Suprapubic skin (tissue), 4 donors: ENCODE measurements around the gene GNB1L. TPM values are rescaled to one million over a fixed set of nuclear protein-coding genes. Genes with fewer than 3 reads are reported as not detected.
A peak's percentile ranks its signal among the peaks of the same experiment; 100 is the strongest.

Experiments
- DNase-seq, 2 donors: peaks; one replicate each; pipeline ENCODE4 v3.0.0-alpha.2; 2019; ENCODE audit warnings: low spot score in 2 of 2
- H3K27ac ChIP-seq: fragments of 200-600 bp; sonication (generic); one replicate; pipeline ENCODE4 v1.5.1; 2019
- H3K27me3 ChIP-seq: fragments of 200-600 bp; sonication (generic); one replicate; pipeline ENCODE4 v1.5.1; 2019
- H3K36me3 ChIP-seq: fragments of 200-600 bp; sonication (generic); one replicate; pipeline ENCODE4 v1.5.1; 2019
- H3K4me1 ChIP-seq: fragments of 200-600 bp; sonication (generic); one replicate; pipeline ENCODE4 v1.5.1; 2019
- H3K4me3 ChIP-seq: fragments of 200-600 bp; sonication (generic); one replicate; pipeline ENCODE4 v1.5.1; 2019; ENCODE audit warnings: mild to moderate bottlenecking
- H3K9me3 ChIP-seq: fragments of 200-600 bp; sonication (generic); one replicate; pipeline ENCODE4 v1.5.1; 2019
- EP300 ChIP-seq: sonication (generic); formaldehyde crosslinking; IDR thresholded peaks from one replicate; pipeline ENCODE4 v1.6.1; 2017; ENCODE audit warnings: antibody characterized with exemption
- POLR2A ChIP-seq, 2 donors: fragments of 450-650 bp; IDR thresholded peaks; one replicate each; pipeline ENCODE4 v1.6.1; 2017; ENCODE audit warnings: antibody characterized with exemption in 2 of 2, mild to moderate bottlenecking in 2 of 2, moderate library complexity in 2 of 2
- POLR2AphosphoS5 ChIP-seq, 3 donors: sonication (generic); formaldehyde crosslinking; IDR thresholded peaks; one replicate each; pipeline ENCODE4 v1.6.1; 2017; ENCODE audit warnings: antibody characterized with exemption in 3 of 3
- whole genome bisulfite sequencing: methylation state at CpG from one replicate; pipeline ENCODE4 v1.1.5; 2018; 5-methylcytosine and 5-hydroxymethylcytosine counted together
- total RNA-seq, 4 donors: library from RNA; depleted of rRNA; stranded (reverse); fragments of >200 nt; gene quantifications; one replicate each; pipeline ENCODE4 v1.1.0, GENCODE V29; 2016
- TF ChIP-seq, protein P1 (sequence below), 2 donors: fragments of 200-600 bp in 1 of 2; fragments of 450-650 bp in 1 of 2; sonication (generic) in 1 of 2; IDR thresholded peaks; one replicate each; pipeline ENCODE4 v1.5.1; 2016 to 2019; ENCODE audit warnings: antibody characterized with exemption in 2 of 2, mild to moderate bottlenecking in 1 of 2, moderate library complexity in 1 of 2

Gene GNB1L
- total RNA-seq, 4 donors from 2014 or later = 6.3 to 14.6 (median 10.9) TPM

DNA sequence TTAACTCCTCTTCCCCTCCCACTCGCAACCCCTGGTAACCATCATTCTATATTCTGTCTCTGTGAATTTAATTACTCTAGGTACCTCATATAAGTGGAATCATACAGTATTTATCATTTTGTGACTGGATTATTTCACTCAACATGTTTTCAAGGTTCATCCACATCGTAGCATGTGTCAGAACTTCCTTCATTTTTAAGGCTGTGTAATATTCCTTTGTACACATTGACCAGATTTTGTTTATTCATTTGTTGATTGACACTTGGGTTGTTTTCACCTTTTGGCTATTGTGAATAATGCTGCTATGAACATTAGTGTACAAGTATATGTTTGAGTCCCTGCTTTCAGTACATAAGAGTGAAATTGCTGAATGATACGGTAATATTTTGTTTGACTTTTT lies 2.7 kb upstream of the GNB1L start:
- H3K27ac ChIP-seq = no peak overlapping the region
- H3K36me3 ChIP-seq = no peaks in the 10 kb centered on the region
- WGBS = 93% methylated on average over 3 of the region's 3 CpGs
- H3K4me1 ChIP-seq = peaks cover 36% of the 10 kb centered on the region
- TF ChIP-seq POLR2A (IDR thresholded peaks at IDR 0.05) (no peak), POLR2AphosphoS5 (IDR thresholded peaks at IDR 0.05) (no peak), EP300 (no peak)
- TF ChIP-seq, protein P1, sequence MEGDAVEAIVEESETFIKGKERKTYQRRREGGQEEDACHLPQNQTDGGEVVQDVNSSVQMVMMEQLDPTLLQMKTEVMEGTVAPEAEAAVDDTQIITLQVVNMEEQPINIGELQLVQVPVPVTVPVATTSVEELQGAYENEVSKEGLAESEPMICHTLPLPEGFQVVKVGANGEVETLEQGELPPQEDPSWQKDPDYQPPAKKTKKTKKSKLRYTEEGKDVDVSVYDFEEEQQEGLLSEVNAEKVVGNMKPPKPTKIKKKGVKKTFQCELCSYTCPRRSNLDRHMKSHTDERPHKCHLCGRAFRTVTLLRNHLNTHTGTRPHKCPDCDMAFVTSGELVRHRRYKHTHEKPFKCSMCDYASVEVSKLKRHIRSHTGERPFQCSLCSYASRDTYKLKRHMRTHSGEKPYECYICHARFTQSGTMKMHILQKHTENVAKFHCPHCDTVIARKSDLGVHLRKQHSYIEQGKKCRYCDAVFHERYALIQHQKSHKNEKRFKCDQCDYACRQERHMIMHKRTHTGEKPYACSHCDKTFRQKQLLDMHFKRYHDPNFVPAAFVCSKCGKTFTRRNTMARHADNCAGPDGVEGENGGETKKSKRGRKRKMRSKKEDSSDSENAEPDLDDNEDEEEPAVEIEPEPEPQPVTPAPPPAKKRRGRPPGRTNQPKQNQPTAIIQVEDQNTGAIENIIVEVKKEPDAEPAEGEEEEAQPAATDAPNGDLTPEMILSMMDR (IDR thresholded peaks at IDR 0.05) = no peak
- no peak for DNase-seq
- no peaks in the 10 kb centered on the region for H3K27me3 ChIP-seq
- H3K4me3 ChIP-seq = no peak overlapping the region
- no peaks in the 10 kb centered on the region for H3K9me3 ChIP-seq

DNA sequence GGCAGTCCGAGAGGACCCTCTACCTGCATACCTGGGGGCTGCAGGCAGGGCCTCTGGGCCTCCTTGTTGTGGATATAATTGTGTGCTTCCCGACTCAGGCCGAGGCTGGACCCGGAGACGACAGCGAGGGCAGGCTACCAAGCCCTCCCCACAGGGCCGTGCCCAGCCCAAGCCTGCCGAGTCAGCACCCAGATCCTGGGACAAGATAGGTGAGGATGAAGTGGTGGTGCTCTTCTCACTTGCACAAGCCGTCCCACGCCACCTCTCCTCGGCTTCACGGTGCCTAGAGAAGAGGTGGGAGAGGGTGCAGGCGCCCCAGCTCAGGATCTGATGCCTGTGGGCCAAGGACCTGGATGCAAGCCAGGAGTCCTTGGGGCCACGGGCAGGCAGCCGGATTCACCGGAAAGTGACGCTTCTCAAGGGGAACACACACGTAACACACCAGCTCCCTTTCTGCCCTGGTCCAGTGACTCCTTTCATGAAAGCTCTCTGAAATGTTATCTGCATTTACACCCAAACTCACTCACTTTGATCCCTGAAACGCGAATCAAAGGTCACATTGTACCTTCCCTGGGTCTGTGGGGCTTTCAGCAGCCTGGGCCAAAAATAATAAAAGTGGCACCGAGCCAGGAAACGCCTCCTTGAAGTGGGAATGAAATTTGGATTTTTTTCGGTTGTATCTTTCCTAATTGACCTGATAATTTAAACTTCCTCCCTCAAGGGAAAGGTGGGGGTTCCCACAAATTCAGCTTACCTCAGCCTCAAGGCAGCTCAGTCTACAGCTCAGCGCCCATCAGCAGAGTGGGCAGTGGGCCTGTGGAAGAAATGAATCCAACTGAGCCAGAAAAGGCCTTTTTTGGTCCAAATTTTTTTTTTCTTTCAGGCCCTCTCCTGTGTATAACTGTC lies 1.1 kb upstream of the GNB1L start:
- TF ChIP-seq, protein P1 (IDR thresholded peaks at IDR 0.05) = no peak
- no peak for TF ChIP-seq POLR2AphosphoS5 (IDR thresholded peaks at IDR 0.05)
- TF ChIP-seq EP300 = no peak
- no peak for TF ChIP-seq POLR2A (IDR thresholded peaks at IDR 0.05)

DNA sequence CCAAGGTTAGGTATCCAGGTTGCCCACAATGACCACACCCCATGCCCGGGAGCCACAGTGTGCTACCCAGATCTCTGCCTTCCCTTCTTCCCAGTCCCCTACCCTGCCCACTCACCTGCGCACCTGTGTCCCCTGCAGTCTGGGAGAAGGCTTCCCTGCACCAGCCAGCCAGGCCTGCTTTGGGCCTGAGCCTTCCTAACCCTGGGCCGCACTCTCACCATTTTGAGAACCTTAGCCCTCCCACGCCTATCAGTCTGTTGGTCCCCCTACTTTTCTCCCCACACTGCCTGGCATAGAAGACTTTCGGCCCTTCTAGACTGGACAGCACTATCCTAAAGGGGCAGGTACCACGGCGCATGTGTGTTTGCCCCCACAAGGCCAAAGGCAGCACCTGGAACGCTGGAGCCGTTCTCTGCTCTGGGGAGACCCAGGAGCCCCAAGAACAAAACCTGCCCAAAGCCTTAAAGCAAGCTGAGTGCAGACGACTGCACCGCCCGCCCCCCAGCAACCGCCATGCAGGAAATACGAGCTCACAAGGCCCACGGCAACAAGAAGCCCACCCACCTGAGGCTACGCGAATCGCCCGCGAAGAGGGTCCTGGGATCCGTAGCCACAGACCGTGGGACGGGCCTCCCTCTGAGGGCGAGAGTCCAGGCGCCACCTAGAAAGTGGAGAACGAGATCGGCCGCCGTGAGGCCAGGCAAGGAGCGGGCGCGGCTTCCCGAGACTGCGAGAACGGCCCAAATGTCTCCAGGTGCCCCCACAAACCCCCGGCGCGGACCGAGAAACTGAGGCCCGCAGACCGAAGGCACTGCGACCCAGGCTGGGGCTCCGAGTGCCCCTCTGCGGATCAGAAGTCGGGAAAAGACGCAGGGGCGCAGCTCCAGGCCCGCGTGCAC lies 546 bp downstream of the GNB1L start:
- Histone ChIP-seq H3K4me1 (peaks cover 67% of the 10 kb centered on the region), H3K36me3 (peaks cover 17% of the 10 kb centered on the region), H3K27ac (peak overlapping the region; percentile 88), H3K4me3 (peak overlapping the region; percentile 95), H3K9me3 (no peaks in the 10 kb centered on the region), H3K27me3 (no peaks in the 10 kb centered on the region)
- TF ChIP-seq POLR2A (IDR thresholded peaks at IDR 0.05) (no peak), POLR2AphosphoS5 (IDR thresholded peaks at IDR 0.05) (no peak), EP300 (no peak)
- TF ChIP-seq, protein P1 (IDR thresholded peaks at IDR 0.05) = no peak
- under 1% methylated on average over 34 of the region's 49 CpGs for WGBS
- DNase-seq = peak in 1 of 2 donors; percentile 72

More for the DNA sequence above, 1.1 kb upstream of the GNB1L start:
- H3K36me3 ChIP-seq = peaks cover 16% of the 10 kb centered on the region
- H3K4me1 ChIP-seq = peaks cover 52% of the 10 kb centered on the region
- H3K27ac ChIP-seq = peak overlapping the region; percentile 88
- no peaks in the 10 kb centered on the region for H3K9me3 ChIP-seq
- no peaks in the 10 kb centered on the region for H3K27me3 ChIP-seq
- peak in 1 of 2 donors; percentile 85 for DNase-seq
- H3K4me3 ChIP-seq = peak overlapping the region; percentile 95
- 3% methylated on average over 12 of the region's 24 CpGs for WGBS

DNA sequence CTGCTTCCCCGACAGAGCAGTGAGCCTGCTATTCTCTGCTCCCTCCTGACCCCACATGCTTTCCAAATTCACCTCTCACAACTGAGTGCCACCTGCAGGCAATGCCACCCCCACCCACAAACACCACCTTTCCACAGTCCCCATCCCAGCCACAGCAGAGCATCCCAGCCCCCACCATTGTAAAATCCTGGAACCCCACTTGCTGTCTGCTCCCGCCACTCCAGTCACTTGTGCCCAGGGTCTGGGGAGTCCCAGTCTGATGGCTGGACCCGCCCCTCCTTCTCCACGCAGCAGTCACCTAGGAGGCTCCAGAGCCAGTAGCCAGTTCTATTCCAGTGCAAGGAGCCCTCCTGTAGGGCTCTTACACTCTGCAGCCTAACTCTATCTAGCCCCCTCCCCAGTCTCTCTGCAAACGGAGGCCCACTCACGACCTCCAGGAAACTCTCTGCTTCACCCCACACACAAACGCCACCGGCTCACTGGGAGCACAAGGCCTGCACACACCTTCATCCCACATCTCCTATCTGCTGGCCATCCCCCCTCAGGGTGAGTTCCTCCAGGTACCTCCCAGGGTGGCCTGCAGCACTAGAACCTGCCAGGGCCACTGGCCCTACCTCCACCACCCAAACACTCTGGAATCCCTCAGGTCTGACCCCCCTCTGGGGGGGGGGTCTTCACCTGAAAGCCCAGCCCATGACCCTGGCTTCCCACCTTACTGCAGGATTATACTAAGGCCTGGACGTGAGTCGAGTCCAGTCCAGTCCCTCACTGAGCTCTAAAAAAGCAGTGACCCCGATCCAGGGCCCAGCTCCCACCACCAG lies 1.4 kb downstream of the GNB1L start:
- DNase-seq = no peak
- Histone ChIP-seq H3K27me3 (no peaks in the 10 kb centered on the region), H3K4me3 (peak overlapping the region; percentile 95), H3K4me1 (peaks cover 75% of the 10 kb centered on the region), H3K36me3 (peaks cover 17% of the 10 kb centered on the region), H3K27ac (peak overlapping the region; percentile 88), H3K9me3 (no peaks in the 10 kb centered on the region)
- WGBS = 35% methylated on average over 8 of the region's 11 CpGs
- TF ChIP-seq POLR2AphosphoS5 (IDR thresholded peaks at IDR 0.05) (no peak), POLR2A (IDR thresholded peaks at IDR 0.05) (no peak)

DNA sequence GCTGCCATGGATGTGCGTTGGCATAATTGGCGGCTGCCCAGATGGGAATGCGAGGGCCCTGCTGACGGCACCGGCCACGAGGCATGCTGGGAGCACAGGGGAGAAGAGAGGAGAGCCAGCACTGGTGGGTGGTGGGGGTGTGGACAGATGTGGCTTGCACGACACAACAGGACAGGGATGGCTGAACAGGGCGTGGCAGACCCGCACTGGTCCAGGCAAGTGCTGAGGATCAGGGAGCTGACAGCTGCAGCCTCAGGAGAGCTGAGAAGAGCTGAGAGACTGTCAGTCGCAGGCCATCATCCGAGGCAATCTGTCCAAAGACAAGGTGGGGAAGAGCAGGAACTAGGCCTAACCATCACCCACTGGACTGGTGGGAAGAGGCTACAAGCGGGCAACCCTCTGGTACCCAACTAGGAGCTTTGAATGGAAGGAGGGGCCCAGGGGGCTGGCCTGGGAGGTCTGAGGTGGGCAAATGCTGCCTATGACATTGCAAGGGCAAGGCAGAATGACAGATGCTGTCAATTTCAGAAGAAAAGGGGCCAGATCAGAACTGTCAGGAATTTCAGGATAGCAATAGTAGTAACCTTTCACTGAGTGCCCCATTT lies 2.4 kb downstream of the GNB1L start:
- H3K36me3 ChIP-seq = peaks cover 17% of the 10 kb centered on the region
- no peak for DNase-seq
- peaks cover 80% of the 10 kb centered on the region for H3K4me1 ChIP-seq
- TF ChIP-seq, protein P1 (IDR thresholded peaks at IDR 0.05) = no peak
- TF ChIP-seq POLR2A (IDR thresholded peaks at IDR 0.05) = no peak
- no peak for TF ChIP-seq EP300
- no peak for TF ChIP-seq POLR2AphosphoS5 (IDR thresholded peaks at IDR 0.05)
- H3K27me3 ChIP-seq = no peaks in the 10 kb centered on the region
- WGBS = 57% methylated on average over 11 of the region's 12 CpGs
- peak overlapping the region; percentile 95 for H3K4me3 ChIP-seq
- H3K27ac ChIP-seq = peak overlapping the region; percentile 88
- H3K9me3 ChIP-seq = no peaks in the 10 kb centered on the region
